Gastrocnemius medialis (tissue), 4 donors: ENCODE results near the gene UBQLN4.

Experiments used
- CTCF ChIP-seq, 5 experiments: fragments of 450-650 bp in 3 of 5; fragments of 200-600 bp in 2 of 5; sonication (generic) in 2 of 5; IDR thresholded peaks in 4 of 5; conservative IDR thresholded peaks in 1 of 5; 1 replicate in 4 of 5; 2 replicates in 1 of 5; pipeline ENCODE4 v1.5.1; 2016 to 2019; ENCODE audit warnings: antibody characterized with exemption in 5 of 5, mild to moderate bottlenecking in 3 of 5, moderate library complexity in 3 of 5
- POLR2A ChIP-seq, 2 donors: fragments of 450-650 bp; IDR thresholded peaks; one replicate each; pipeline ENCODE4 v1.6.1; 2017; ENCODE audit warnings: antibody characterized with exemption in 2 of 2, mild to moderate bottlenecking in 2 of 2, moderate library complexity in 2 of 2

- no peak for TF ChIP-seq CTCF (IDR thresholded peaks at IDR 0.05 in 4 of 5, conservative IDR thresholded peaks at IDR 0.05 in 1 of 5)
- TF ChIP-seq POLR2A (IDR thresholded peaks at IDR 0.05) = no peak
These were observed 49.3 kb upstream of the UBQLN4 start for GRCh38 chr1:156102633-156103511.
